Middle frontal gyrus (tissue), 1 donor: ENCODE data around the gene SEMA3A.
"Not testable (repeated sequence)": the region's sequence is repeated elsewhere in the genome, so short reads cannot be mapped to it uniquely, and the experiment has no call there.

ENCODE experiments used
- DNase-seq: peaks from one replicate; pipeline ENCODE4 v3.0.0-alpha.2; 2015; ENCODE audit warnings: low spot score; ENCODE audit errors: extremely low spot score

Gene SEMA3A

DNA sequence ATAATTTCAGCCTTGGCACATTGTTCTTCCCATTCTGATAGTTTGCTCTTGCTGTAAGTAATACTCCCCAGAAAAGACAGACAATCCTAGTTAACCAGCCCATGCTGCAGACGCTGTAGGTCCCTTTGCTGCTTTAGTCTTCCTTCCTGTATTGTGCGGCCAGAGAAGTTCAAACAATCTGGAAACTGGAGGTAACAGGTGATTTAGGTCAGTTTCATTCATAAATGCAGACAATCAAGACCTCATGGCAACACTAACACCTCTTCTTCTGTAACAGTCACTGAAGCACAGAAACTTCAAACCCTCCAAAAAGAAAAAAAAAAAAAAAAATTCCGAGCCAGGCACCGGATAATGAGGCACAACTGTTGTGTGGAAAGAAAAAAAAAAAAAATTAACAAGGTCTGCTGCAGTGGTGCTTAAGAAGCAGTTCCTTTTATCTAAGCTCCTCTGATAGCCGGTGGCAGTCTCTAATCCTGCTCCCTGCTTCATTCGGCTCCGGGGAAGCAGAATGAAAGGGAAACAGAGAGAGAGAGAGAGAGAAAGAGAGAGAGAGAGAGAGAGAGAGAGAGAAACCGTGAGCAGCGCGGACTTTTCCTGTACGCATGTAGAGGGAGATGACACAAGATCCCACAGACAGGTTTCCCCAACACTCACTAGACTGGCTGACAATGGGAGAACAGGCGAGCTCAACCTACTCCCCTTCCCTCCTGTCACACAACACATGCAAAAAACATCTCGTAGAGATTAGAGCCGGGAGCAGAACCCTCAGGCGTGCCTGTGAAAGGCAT lies at the start of gene SEMA3A:
SEMA3A (minus strand) TSS at position 306 of the 788 bp plus-strand sequence; CDS start at position 103, 203 bp downstream.
- DNase-seq: no peak

DNA sequence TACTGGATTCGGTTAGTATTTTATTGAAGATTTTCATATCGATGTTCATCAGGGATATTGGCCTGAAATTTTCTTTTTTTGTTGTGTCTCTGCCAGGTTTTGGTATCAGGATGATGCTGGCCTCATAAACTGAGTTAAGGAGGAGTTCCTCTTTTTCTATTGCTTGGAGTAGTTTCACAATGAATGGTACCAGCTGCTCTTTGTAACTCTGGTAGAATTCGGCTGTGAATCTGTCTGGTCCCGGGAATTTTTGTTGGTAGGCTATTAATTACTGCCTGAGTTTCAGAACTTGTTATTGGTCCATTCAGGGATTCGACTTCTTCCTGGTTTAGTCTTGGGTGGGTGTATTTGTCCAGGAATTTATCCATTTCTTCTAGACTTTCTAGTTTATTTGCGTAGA lies 48.4 kb upstream of the SEMA3A start:
- not testable (repeated sequence) for DNase-seq

DNA sequence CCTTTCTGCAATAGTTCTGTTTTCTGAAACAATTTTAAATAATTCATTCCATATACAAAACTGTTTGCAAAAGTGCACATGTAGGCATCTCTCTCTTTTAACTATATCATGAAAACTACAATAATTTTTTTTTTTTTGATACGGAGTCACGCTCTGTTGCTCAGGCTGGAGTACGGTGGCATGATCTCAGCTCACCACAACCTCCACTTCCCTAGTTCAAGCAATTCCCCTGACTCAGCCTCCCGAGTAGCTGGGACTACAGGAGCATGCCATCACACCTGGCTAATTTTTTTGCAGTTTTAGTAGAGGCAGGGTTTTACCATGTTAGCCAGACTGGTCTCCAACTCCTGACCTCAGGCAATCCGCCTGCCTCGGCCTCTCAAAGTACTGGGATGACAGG lies 44.0 kb upstream of the SEMA3A start:
- DNase-seq: no peak

DNA sequence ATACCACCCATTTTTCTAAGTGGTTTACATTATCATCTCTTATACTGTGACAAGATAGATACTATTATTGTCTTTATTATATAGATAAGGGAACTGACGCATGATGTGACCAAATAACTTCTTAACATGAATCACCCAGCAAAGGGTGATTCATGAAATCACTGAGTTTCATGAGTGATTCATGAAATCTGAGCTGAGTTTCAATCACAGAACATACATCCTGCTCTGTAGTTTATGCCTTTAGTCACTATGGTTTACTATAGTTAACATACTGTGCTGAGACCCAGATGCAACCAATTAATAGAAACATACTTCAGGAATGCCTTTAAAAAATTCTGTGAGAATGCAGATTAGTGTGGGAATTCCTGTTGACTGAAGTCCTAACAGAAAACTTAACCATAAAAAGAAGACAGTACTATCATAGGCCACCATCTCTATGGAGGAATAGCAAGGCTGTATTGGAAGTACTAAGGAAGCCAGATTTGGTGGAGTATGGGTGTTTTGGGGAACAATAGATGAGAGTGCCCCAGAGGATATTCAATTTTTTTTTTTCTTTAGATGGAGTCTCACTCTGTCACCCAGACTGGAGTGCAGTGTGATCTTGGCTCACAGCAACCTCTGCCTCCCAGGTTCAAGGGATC lies 43.1 kb upstream of the SEMA3A start:
- no peak for DNase-seq

DNA sequence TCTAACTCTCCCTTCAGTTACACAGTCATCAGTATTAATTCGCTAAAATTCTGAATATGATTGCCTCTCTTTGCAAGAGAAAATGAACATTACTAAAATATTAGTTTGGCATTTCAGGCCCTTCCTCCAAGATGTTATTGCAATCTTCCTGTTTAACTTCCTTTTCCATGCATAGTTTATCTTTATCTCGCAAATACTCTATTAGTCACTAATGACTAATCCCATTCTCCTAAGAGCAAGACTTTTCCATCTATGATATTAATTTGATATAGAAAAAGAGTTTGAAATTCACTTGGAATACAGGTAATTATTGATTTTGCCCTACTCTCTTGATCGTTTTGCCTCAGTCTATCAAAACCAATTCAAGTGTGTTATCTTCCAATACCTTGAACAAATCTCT lies 41.8 kb upstream of the SEMA3A start:
- DNase-seq: no peak

DNA sequence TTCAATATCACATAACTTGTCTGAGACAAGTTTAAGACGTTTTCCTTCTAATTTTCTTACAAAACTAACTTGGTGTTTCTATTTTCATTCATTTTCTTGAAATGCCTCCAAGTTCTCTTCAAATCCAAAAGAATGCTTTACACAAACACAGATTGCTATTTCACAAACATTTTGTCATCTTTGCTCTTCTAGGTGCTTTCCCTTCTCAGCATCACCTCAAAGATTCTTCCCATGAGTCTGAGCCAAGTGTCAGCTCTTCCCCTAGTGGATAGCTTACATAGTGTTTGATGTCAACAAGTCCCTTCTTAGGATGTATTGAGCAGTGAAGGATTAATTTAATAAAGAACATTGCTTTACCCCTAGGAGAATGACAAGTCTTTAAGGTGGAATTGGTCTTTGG lies 38.1 kb upstream of the SEMA3A start:
- DNase-seq: no peak

DNA sequence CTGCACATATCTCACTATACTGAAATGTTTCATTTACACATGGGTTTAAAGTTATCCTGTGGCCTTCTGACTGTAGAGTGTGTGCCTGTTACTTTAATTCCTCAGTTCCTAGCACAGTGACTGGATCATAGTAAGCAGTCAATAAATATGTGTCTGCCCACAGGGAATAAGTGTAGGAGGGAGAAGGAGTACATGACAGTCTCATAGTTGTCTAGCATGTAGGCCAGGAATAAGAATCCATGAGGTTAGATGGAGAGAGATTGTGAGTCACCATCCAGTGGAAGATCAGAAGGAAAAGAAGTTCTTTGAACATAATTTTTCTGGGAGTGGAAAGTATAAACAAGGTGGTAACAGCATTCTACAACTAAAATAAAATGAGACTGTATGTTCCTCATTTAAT lies 36.6 kb upstream of the SEMA3A start:
- no peak for DNase-seq

DNA sequence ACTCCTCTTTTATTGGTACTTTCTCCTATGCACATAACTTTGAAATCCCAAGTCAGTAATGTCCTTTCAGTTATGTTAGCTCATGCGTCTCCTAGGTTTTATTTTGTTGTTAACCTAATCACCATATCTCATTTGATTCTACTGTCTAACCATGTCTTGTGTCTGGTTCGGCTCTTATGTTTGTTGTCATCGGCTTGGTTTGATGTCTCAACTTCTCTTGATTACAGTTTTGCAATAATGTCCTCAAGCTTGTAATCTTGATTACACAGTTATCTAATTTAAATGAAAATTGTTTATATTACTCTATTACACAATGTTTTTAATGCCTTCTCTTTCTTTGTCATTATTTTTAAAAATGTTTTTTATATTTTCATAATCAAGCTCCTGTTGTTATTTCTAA lies 35.9 kb upstream of the SEMA3A start:
- DNase-seq: no peak

DNA sequence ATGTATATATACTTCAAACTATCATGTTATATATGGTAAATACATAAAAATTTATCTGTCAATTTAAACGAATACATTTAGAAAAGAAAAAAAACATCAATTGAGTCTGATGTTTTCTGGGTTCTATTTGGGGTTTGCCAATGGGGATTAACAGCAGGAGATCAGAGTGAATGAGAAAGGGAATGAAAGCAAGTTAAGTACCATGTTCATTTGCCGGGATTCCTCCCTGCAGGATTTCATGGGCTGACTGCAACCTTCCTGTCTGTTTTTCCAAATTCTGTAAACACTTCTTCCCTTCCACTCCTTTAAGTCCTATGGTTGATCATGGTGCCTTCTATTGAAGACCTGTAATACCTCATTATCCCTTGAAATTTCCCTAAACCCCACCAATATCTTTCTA lies 33.9 kb upstream of the SEMA3A start:
- DNase-seq: no peak

DNA sequence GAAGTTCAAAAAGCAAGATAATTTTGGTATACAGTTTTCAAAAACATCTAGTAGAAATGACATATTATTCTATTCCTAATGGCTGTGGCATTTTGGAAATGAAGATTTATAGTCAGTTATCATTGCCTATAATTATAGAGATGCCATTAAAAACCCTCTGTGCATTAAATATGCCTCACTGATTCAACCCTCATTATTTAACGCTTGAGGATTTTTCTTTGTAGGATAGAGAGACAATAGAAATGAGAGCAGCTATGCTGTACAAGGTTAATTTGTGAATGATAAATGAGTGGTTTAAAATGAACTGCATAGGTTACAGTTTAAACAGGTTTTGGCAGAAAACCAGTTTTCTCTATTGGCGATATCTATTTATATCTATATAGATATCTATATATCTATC lies 32.2 kb upstream of the SEMA3A start:
- DNase-seq: no peak

DNA sequence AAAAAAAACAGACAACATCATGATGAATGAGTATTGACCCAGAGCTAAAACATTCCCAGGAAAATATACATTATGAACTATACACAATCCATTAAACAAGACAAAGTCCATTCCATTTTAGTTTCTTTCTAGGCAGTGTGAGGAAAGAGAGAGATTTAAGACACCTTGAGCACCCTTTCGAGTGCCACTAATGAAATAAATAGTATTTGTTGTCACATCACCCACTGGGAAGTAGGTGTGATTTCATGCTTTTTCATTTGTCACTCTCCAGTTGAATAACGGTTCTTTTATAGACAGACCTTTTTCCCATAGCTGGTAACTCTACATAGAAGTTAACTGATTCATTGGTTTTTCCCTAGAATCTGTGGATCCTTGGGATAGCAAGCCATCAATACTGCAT lies 29.9 kb upstream of the SEMA3A start:
- DNase-seq: no peak

DNA sequence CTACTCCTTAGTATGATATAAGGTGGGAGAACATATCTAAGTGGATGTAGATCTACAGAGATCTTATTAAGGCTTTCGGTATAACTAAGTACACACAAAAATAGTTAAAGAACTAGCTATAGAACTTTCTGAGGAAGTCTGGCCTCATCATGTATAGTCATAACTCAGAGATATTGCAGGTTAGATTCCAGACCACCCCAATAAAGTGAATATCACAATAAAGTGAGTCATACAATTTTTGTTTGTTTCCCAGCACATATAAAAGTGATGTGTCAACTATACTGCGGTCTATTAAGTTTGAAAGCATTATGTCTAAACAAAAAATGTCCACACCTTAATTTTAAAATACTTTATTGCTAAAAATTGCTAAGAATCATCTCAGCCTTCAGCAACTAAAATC lies 24.7 kb upstream of the SEMA3A start:
- no peak for DNase-seq

DNA sequence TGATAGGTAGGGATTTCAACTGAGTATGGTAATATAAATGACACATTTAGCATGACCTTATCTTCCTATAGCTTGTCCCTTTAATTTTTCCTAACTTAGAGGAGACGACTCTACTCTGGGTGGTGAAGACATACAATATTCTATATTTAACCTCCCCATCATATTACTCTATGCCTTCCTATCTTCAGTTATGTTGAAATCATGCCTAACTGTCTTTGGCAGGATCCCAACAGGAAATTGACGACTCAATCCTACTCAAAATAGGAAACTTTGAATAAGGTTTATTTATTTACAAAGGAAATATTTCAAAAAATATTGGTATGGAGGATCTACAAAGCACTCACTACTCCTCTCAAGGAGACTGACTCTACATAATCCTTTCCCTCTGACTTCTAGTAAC lies 24.1 kb upstream of the SEMA3A start:
- DNase-seq: no peak

DNA sequence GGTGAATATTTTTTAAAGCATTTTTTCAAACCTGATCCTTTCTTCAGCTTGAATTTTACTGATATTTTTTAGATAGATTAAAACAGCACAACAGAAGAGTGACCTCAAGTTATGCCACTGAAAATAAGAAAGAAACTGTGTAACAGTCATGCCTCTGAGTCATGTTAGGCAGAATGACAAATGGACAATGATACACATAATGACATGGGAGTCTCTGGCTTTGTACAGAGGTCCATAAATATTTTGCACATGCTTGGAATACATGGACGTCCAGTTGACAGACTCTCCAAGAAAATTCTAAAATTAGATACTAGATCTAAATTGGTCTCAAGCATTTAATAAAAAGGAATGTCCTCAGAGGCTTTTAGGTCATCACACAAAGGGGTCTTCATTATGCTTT lies 21.9 kb upstream of the SEMA3A start:
- DNase-seq: no peak

DNA sequence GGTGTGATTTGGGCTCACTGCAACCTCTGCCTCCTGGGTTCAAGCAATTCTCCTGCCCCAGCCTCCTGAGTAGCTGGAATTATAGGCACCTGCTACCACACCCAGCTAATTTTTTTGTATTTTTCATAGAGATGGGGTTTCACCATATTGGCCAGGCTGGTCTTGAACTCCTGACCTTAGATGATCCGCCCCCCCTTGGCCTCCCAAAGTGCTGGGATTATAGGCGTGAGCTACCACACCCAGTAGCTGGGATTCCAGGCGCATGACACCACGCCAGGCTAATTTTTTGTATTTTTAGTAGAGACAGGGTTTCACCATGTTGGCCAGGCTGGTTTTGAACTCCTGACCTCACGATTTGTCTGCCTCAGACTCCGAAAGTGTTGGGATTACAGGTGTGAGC lies 20.2 kb upstream of the SEMA3A start:
- not testable (repeated sequence) for DNase-seq

DNA sequence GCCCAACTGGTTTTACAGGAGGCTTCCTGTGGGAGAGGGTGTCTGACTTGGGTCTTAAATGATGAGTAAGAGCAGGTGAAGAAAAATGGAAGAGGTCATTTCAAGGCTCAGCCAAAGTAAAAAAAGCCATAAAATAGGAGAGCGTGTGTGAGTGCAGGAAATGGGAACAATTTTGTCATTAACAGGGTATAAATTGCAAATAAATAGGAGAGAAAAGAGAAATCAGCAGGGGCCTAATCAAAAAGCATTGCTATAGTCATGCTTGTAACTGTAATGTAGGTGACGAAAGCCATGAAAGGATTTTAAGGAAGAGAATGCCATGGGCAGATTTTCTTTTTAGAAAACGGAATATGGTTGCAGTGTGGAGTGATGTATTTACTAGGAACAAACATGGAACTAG lies 15.7 kb upstream of the SEMA3A start:
- DNase-seq: no peak

DNA sequence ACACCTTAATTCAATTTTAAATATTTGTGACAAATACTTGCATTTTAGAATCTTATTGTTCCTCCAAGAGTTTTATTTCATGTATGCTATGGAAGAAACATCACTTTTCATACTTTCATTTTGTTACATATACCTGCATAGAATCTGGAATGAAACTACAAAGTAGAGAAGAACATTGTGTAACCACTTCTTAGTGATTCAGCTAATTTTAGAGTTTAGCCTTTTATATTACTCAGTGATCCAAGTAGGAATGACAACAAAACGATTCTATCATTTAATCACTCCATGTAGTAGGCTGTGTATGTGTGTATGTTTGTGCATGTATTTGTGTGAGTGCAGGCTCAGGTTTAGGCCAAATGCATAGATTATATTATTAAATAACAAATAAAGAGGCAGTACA lies 14.4 kb upstream of the SEMA3A start:
- no peak for DNase-seq

DNA sequence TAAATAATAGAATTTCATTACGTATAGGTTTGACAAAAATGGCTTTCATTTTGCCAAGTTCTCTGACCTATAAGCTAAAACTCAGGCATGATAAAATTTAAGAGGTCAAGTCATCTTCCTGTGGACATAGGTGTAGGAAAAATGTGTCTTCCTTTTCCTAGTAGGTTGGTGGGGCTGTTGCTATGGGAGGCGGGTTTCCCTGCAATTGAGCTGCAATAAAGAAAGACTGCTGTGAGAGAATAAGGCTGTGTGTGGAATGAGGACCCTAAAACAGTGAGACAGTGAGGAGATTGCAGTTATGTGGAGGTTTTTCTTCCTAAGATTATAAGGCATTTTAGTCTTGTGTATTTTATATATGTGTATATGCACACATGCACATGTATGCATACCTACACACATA lies 13.0 kb upstream of the SEMA3A start:
- no peak for DNase-seq

DNA sequence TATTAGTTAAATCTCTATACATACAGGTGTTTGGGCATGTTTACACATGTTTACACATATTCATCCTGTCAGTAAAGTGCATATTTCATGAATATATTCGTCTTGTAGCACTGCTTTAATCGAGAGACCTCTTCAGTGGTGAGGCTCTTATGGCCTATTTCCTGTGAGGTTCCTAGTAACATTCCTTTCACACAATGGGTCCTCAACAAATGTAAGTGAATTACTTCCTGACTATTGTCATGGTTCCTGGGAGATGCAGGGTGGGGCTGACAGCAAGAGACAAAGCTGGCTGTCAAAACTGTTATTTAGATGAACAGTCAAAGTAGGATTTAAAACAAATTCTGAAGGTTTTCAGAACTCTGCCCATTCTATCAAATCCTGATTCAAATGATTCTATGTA lies 12.4 kb upstream of the SEMA3A start:
- DNase-seq: no peak

DNA sequence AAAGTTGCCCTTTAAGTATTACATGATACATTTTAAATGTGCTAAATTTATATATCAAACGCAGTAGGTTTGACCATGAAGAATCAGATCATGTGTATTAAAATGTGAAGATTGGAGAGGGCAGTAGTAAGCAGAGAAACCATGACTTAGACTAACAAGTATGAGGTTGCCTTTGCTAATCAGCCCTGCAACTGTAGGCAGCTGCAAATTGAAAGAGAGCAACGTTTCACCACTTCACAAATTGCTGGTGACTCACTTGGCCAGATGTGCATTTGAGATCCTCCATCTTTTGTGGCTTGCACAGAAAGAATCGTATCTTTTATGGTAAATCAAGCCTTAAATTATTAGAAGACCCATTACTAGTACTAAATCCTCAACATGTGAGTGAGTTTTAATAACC lies 10.1 kb upstream of the SEMA3A start:
- no peak for DNase-seq

DNA sequence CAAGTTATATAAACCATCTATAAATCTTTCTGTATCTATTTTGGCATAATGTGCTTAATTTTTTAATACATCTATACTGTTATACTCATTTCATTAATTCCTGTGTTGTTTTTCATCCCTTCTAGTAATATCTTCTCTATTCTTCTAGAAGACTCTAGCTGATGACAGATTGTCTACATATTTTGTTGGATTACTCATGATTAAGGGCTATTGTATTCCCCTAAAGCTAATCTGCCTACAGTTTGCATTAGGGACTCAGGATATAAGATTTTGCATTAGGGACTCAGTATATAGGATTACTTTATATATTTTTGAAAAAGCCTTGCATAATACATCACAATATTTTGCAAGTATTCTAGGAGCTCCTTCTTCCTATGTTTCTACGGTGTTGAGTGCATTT lies 8.3 kb upstream of the SEMA3A start:
- no peak for DNase-seq

DNA sequence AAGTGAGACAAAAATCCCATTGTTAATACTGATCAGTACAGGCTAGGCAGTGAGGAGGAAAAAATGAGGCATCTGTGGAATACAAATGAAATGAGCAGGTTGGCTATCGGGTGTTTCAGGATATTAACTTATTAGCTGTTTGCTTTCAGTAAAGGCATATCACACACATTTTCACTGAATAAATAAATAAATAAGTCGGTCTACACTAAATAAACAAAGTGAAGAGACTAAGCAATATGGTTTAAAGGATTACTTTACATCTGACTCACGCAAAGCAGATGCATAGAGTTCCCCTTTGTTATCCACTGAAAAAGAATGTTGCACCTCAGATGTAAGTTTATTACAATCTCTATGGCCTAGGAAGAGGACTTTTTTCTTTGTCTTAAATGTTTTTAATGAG lies 6.3 kb upstream of the SEMA3A start:
- DNase-seq: no peak

DNA sequence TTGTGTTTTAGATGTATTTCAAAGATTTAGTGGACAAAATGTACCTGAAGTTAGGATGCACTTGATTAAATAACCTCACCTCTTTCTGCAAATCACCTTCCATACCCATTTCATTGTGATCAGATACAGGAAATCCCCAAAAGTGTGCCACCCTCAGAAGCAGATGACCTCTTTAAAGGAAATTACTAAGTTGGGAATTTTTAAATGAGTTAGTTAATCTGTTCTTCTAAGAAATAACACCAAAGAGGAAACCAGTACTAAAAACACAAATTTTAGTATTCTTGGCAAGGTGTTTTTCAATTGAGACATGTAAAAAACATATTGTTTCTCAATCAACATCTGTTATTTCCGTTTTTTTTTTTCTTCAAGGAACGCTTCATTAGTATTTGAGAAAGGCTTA lies 4.6 kb upstream of the SEMA3A start:
- DNase-seq: no peak
